Adrenal gland (tissue), 5 donors: ENCODE data around the gene PPL.

ENCODE experiments used
- POLR2A ChIP-seq, 2 donors: fragments of 450-650 bp; IDR thresholded peaks; one replicate each; pipeline ENCODE4 v1.6.1; 2017; ENCODE audit warnings: antibody characterized with exemption in 2 of 2, mild to moderate bottlenecking in 2 of 2, moderate library complexity in 1 of 2
- TF ChIP-seq, protein P1 (sequence below), 6 experiments: fragments of 450-650 bp in 4 of 6; fragments of 200-600 bp in 2 of 6; sonication (generic) in 1 of 6; IDR thresholded peaks; 1 replicate in 5 of 6; 2 replicates in 1 of 6; pipeline versions ENCODE4 v1.5.1 to v1.8.0; 2016 to 2021; ENCODE audit warnings: antibody characterized with exemption in 6 of 6, mild to moderate bottlenecking in 2 of 6, moderate library complexity in 1 of 6
- donor health status: DM: no; HTN: no; CAD: no.

DNA sequence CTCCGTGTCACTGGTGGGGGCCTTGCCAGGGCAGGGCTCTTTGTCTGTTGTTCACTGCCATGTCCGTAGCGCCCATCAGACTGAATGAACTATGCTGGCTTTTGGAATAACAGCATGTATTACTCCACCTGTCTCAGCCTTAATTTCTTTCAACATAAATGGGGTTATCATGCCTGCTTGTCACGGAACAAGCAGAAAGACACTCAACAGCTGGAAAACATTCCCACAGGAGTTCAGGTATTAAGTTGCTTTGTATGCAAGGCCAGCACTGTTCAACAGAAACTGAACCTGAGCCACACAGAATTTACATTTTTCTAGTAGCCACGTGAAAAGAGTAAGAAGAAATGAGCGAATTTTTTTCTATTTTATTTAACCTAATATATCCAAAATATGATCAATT is 13.1 kb downstream of the PPL start:
- TF ChIP-seq, protein P1, sequence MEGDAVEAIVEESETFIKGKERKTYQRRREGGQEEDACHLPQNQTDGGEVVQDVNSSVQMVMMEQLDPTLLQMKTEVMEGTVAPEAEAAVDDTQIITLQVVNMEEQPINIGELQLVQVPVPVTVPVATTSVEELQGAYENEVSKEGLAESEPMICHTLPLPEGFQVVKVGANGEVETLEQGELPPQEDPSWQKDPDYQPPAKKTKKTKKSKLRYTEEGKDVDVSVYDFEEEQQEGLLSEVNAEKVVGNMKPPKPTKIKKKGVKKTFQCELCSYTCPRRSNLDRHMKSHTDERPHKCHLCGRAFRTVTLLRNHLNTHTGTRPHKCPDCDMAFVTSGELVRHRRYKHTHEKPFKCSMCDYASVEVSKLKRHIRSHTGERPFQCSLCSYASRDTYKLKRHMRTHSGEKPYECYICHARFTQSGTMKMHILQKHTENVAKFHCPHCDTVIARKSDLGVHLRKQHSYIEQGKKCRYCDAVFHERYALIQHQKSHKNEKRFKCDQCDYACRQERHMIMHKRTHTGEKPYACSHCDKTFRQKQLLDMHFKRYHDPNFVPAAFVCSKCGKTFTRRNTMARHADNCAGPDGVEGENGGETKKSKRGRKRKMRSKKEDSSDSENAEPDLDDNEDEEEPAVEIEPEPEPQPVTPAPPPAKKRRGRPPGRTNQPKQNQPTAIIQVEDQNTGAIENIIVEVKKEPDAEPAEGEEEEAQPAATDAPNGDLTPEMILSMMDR (IDR thresholded peaks at IDR 0.05), result no peak
- no peak for TF ChIP-seq POLR2A (IDR thresholded peaks at IDR 0.05)
